GM21515 (cell line): ENCODE results near the gene COIL.
"Not testable (repeated sequence)": the region's sequence is repeated elsewhere in the genome, so short reads cannot be mapped to it uniquely, and the experiment has no call there.

Source experiments
- ATAC-seq: cut with Tn5 transposase; IDR thresholded peaks from one replicate; pipeline ENCODE4 v1.9.1; 2021; ENCODE audit not compliant: unreplicated experiment

COIL gene

DNA sequence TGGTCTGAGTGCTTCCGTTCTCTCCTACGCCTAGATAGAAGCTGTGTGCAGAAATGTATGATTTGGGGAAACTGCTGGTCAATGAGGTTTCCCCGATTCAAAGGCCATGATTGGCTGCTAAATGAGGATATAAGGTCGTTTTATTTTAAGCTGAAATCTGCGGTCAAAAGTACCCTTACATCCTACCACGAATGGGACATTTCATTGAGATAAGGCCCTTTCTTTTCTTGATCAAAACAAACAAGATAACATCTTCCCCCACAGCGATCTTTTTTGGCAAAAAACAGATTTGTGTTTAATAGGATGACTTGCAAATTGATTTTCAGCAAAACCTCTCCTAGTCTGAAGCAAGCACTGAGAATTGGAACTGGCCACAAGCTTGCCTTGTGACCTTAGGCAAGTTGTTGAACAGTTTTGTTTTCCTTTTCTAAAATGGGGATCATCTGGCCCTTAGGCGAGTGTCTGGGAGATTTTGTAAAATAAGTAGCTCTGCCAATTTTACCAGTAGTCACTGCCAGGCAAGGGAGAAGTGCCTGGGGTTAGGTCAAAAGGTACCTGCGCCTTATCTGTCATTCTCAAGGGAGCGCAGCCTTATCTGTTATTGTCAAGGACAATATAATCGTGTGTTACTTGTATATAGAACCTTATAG lies 17.7 kb upstream of the COIL start:
- ATAC-seq, result peak; percentile 34

DNA sequence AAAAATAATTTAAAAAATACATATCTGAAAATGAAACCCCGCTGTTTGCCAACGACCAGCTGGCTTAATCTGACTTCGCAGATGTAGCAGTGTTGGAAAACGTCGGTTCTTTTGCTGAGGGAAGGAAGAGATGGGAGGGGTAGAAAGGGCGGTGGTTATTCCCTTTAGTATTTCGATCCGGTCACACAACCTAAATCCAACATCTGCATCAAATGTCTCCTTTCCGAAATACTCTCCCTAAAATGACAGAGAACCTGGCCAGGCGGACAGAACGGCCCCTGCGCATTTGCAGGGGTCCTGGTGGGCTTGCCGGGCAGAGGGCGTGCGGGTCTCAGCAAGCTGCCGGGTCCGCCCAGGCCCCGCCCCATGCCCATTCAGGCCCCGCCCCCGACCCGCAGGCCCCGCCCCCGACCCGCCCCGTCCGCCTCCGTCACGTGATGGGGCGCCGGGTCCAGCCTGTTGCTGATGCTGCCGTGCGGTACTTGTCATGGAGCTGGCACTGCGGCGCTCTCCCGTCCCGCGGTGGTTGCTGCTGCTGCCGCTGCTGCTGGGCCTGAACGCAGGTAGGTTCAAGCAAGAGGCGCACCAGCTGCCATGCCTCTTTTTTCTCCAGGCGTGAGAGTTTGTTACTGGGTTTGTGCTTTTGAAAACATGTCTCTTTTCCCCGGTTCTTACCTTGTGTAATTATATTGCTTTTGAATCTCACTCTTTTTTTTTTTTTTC lies 17.0 kb upstream of the COIL start, which contains the start of gene SCPEP1:
TSS of gene SCPEP1 (plus strand) at position 459 of the 723 bp plus-strand sequence. CDS start at position 488, 29 bp downstream.
- peak; percentile 58 for ATAC-seq

DNA sequence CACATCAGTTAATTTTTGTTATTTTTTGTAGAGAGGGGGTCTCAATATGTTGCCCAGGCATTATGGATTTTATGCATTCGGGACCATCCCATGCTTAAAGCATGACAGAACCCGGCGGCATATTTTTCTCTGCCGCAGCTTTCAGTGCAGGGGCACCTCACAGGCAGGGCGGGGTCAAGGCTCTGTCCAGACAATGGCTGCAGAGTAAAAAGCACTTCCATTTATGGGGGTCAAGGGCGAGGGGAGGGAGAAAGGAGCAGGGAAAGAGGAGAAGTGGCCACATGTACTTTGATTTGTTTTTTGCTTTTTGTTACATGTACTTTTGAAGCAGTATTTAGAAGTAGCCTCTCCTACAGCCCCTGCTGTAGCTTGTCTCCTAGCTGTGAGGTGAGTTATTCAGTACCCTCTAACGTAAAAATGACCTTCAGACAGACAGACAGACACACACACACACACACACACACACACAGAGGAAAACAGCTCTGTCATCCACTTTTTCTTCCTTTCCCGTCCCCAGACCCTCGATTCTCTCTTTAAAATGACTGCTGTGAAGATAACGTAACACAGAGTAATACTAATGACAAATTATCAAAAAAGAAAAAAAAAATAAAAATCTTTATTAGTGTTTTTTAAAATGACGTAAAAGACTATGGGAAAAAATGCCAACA lies 16.2 kb upstream of the COIL start:
- no peak for ATAC-seq

DNA sequence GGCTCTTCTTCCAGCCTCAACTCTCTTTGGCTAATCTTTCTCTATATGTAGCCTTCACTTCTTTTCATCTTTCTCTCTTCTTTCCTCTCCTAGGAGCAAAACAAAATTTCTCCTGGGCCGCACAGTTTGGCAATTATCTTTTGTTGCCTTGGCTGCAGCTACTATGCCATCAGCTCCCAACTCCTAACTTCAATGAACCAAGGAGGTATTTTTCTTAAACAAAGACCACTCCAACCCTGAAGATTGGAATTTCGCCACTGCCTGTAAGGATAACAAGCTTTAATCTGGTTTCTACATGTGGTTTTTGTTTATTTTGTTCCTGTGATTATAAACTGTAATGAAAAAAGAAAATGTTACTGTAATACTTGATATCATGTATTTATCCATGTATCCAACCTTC lies 14.8 kb upstream of the COIL start:
- no peak for ATAC-seq

DNA sequence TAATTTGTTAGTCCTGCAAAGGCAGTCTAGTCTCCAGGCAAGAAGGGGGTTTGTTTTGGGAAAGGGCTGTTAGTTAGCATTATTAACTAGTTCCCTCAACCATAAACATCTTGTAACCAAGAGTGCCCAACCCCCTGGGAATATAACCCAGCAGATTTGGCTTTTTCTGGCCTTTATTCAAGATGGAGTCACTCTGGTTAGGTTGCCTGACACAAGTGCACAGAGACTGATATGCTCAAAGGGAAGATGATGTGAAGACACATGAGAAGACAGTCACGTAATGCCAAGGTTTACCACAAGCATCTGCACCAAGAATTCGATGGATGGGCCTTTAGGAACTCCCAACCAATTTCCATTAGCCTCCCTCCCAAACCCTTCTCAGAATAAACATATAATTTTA lies 13.2 kb upstream of the COIL start:
- ATAC-seq, result no peak

DNA sequence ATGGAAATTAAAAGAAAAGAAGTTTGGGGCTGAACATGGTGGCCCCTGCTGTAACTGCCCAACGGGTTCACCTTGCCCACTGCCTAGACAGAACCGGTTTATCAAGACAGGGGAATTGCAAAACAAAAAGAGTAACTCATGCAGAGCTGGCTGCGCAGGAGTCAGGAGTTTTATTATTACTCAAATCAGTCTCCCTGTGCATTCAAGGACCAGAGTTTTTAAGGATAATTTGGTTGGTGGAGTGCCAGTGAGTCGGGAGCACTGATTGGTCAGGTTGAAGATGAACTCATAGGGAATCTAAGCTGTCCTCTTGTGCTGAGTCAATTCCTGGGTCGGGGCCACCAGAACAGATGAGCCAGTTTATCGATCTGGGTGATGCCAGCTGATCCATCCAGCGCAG lies 12.7 kb upstream of the COIL start:
- ATAC-seq, result no peak

DNA sequence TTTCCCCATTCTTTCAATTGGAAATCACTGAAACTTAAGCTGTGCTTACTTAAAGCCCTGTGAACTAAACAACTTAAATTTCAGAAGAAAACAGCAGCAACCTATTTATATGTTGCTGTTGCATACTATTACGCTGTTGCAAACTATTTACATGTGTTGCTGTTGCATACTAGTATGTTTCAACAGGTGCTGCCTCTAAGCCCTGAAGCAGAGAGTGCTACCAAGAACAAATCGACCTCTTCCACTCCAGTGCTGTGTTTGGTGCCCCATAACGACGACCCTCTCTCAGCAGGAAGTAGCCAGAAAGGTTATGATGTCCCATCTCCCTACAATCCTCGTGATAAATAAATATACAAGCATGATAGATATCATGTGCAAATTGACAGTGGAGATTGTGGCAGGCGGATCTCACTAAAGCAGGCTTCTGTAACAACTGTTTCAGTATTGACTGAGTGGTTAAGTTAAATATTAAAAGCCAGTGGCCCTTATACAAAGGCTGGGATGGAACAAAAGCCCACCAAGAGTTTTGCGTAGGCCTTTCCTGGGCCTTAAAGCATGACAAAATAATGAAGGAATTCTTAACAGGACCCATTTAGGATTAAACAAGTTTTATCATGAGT lies 11.4 kb upstream of the COIL start:
- no peak for ATAC-seq

DNA sequence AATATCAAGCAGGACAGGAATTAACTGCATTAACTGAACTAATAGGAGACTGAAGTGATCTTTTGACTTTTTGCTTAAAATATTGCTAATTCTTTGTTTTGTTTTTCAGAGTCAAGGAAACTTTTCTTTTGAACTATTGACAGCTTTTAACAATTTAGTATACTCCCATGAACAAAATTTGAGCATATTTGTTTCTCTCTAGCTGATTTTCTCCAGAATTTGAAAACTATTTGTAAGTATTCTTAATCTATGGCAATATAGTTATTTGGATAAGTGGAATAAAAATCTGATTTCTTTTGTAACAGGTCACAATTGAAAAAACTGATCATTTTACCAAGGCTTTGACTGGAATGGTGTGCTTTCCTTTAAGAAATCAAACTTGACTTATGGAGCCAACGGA lies 10.1 kb upstream of the COIL start:
- ATAC-seq, result no peak

DNA sequence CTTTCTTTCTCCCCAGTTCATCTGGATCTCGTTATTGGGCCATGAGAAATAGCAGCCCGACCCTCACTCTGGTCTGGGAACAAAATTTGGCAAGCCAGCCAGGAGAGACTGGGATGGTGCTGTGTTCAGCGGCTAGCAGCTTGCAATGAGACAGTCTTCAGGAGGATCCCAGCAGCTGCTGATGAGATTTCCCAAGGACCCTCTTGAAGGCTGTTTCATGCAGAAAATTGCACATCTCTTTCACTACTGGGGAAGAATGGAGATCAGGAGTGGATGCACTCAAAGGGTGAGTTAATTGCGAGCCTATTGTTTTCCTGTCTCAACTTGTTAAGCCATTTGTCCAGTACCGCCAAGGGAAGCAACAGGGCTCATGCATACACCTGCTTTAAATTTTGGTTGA lies 5.5 kb upstream of the COIL start:
- ATAC-seq, result no peak

DNA sequence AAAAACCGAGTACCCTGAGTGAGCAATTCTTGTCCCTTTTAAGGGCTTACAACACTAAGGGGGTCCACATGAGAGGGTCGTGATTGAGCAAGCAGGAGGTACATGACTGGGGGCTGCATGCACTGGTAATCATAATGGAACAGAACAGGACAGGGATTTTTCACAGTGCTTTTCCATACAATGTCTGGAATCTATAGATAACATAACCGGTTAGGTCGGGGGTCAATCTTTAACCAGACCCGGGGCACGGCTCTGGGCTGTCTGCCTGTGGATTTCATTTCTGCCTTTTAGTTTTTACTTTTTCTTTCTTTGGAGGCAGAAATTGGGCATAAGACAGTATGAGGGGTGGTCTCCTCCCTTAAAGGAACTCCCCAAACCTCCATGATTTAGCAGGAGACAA lies 4.8 kb upstream of the COIL start:
- not testable (repeated sequence) for ATAC-seq

DNA sequence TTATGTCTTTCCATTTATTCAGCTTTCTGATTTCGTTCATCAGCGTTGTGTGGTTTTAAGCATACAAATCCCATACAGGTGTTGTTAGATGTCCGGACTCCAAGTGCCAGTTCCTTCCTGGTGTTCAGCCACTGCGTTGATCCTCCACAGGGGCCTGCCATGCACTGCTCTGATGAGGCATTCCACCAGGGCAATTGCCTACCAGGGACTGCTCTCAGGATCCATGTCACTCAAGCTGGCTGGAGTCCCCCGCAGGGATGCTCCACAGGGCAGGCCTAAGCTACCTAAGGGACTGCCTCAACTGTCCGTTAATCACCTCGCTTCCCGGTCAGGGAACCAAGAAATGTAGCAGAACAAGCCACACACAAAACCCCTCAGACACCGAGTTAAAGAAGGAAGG lies 4.4 kb upstream of the COIL start:
- ATAC-seq, result not testable (repeated sequence)

DNA sequence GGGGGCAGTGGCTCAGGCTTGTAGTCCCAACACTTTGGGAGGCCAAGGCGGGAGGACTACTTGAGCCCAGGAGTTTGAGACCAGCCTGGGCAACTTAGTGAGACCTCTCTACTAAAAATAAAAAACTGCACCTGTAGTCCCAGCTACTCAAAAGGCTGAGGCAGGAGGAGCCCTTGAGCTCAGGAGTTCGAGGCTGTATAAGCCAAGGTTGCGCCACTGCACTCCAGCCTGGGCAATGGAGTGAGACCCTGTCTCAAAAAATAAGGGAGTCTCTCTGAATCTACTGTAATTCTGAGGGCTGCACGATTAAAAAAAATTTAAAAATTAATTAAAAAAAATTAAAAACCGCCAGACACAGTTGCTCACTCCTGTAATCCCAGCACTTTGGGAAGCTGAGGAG lies 3.9 kb downstream of the COIL start:
- no peak for ATAC-seq

DNA sequence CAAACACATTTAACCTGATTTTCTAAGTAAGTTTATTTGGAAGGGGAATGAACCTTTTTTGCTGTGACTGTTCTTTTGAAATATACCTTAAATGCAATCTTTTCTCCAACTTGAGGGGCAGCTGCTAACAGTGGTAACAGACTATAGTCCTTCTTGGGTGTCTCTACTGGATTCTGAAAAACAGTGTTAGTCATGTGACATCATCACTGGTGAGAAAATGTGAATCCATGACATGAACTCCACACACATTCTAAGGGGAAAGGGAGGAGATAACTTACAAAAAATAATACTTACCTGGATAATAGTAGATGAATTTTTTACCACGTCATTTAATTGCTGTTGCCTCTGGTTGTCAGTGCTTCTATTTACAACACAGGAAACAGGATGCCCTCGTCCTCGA lies 11.3 kb downstream of the COIL start:
- no peak for ATAC-seq

DNA sequence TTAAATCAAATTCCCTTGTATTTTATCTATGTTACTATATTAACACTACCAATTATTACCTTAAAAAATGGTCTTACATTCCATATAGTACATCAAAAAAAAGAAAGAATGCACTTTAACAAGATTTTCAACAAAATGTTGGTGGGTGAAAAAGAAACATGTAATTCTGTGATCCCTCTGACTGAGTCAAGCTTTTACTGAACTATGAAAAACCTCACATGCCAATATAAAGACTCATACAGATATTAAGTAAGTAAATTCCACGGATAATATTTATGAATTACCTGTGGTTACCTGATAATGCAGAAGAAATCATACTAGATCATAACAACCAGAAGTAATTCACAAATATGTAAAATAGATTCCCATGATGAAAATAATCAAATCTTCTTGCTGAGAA lies 12.4 kb downstream of the COIL start:
- no peak for ATAC-seq

DNA sequence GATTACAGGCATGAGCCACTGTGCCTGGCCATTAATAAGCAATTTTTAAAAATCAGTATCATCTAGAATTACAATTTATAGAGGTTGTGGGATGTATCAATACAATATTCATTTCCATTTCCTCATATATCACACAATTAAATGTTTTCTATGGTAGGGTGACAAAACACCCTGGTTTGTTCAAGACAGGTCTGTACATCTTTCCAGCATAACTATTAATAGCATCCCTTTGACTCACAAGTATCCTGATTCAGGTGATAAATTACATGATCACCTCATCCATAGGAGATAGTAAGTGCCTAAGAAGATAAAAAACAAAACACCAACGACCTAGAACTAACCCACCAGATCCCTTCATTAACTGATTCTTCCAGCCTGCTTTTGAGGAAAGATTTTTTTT lies 13.1 kb downstream of the COIL start:
- no peak for ATAC-seq

DNA sequence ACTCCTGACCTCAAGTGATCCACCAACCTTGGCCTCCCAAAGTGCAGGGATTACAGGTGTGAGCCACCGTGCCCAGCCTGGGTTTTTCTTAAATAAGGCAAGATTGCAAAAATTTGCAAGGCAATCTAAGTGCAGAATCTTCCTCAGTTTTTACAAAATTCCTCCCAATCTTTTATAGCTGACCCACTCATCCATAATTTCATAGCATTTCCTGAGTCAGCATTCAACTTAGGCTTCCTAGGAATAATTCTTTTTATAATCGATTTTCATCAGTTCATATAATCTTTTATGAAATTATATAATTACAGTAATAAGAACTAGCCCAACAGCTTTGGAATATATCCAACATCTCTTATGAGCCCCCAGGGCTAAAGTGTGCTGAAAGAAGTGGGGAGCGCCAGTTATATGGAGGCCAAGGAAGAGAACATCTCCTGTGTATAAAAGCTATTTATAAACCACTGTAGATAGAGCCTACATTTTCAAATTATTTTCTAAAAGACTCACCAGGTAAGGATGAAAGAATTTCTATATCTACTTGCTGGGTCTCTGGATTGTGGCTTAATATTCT lies 14.8 kb downstream of the COIL start:
- no peak for ATAC-seq

DNA sequence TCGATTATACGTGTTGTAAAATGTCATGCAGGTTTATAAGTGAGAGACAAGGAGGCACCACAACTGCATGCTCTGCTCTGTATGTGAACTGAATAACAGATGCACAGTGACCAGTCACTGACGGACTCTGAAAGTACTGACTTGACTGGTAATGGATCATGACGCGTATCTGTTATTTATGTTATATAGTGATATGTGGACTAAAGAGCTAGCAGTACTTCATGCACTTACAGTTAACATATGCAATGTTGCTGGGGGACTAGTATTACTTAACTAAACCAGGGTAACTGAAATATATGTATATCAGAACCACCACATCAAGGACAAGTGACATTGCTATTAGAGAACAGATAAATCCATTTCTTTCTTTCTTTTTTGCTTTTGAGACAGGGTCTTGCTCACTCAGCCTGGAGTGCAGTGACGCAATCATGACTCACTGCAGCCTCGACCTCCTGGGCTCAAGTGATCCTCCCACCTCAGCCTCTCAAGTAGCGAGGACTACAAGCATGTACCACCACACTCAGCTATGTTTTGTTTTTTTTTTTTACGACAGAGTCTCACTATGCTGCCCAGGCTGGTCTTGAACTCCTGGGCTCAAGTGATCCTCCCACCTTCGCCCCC lies 17.2 kb downstream of the COIL start:
- ATAC-seq, result no peak

DNA sequence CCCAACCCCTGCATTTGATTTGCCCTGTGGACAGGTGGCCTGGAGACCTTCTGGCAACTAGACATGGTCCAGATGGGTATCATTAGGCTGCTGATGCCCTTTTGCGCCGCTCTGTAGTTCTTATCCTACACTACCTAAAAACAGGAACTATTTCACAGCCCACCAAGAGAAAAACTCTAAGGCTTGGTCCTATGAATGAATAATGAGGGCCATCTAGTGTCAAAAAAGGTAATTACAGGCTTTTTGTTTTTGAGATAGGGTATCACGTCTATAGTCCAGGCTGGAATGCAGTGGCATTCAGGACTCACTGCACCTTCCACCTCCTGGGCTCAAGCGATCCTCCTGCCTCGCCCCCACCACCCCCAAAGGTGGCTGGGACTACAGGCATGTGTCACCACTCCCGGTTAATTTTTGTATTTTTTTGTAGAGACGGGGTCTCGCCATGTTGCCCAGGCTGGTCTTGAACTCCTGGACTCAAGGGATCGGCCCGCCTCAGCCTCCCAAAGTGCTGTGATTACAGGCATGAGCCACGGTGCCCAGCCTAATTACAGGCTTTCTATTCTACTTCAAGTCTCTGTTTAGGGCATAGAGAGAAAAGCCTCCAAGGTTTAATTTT lies 20.9 kb downstream of the COIL start:
- no peak for ATAC-seq

DNA sequence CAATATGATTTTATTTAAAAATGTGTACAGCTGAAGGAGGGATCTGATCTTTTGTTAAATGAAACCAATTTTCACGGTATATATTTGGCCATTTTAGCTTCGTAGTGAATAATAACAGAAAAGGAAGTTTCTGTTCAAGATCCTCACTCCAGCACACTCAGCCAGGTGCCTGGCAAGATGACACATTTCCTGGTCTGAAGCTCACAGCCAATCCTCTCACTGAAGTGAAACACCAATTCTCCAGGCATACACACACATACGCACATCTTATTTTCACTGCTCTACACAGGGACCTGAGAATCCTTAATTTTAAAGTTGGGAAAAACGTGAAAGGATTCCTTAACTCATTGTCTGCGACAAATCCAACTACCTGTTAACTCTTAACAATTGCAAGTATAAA lies 22.6 kb downstream of the COIL start:
- ATAC-seq, result not testable (repeated sequence)

DNA sequence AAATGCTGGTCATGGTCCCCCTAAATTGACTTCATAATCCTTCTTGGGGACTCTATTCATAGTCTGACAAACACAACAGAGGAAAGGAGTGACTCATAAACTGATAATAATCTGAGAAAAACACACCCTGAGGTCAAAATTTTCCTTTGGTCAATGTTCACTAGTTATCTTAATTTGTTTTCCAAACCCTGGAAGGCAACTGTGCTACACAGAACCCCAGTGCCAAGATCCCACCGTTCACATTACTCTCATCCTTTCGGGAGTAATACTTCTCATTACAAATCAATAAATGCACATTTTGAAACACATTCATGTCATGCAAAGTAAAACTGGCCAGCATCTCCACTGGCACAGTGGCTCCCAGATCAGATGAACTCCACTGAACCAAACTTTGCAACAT lies 23.2 kb downstream of the COIL start:
- no peak for ATAC-seq
